Activated B cell treated with CpG ODN at 0.5 μM for 24 hours (primary cell): ENCODE results near the gene PALLD. TPM values are rescaled to one million over a fixed set of nuclear protein-coding genes. Genes with fewer than 3 reads are reported as not detected.

Experiments used
- ATAC-seq: fragments of 200-7000 bp; cut with Tn5 transposase; one replicate; pipeline ENCODE4 v1.10.0; 2021; ENCODE audit warnings: low read depth, mild to moderate bottlenecking, moderate library complexity
- CTCF ChIA-PET: fragments of 350-600 bp; sonication (Branson Sonifier 250); formaldehyde crosslinking; loops from one replicate; lab custom pipeline; 2021; ENCODE audit warnings: antibody characterized with exemption; lab: Charles Lee
- POLR2A ChIA-PET: fragments of 350-600 bp; sonication (Branson Sonifier 250); formaldehyde crosslinking; loops from one replicate; lab custom pipeline; 2021; ENCODE audit warnings: antibody characterized with exemption; lab: Charles Lee
- DNase-seq: peaks from one replicate; pipeline ENCODE4 v3.0.0; 2022
- H3K27ac Mint-ChIP-seq: one replicate; pipeline ENCODE4 v1.8.0; 2020; ENCODE audit warnings: mixed read lengths
- H3K27me3 Mint-ChIP-seq: one replicate; pipeline ENCODE4 v1.8.0; 2021; ENCODE audit warnings: mixed read lengths
- H3K36me3 Mint-ChIP-seq: one replicate; pipeline ENCODE4 v1.8.0; 2021; ENCODE audit warnings: low read depth, mixed read lengths
- H3K4me1 Mint-ChIP-seq: one replicate; pipeline ENCODE4 v1.8.0; 2021; ENCODE audit warnings: mixed read lengths
- H3K4me3 Mint-ChIP-seq: one replicate; pipeline ENCODE4 v1.8.0; 2020; ENCODE audit warnings: mild to moderate bottlenecking, mixed read lengths
- H3K9me3 Mint-ChIP-seq: one replicate; pipeline ENCODE4 v1.8.0; 2020; ENCODE audit warnings: mixed read lengths
- intact Hi-C: fragments of 100-400 bp; cut with micrococcal nuclease; formaldehyde crosslinking; loops from one replicate; pipeline ENCODE4 v1.15.1; 2024
- total RNA-seq: library from RNA; stranded (reverse); gene quantifications from 2 replicates; pipeline ENCODE4 v1.2.3, GENCODE V29; 2022
- TF ChIP-seq, protein P1 (sequence below): fragments of 200-600 bp; IDR thresholded peaks from one replicate; pipeline ENCODE4 v1.8.0; 2022; ENCODE audit warnings: antibody characterized with exemption, mild to moderate bottlenecking

Gene PALLD
- total RNA-seq, 1 donor from 2014 or later: 0.44 TPM

GRCh38 chr4:168618577-168619265 lies 121.9 kb downstream of the PALLD start:
- Mint-ChIP-seq H3K27me3 (no peaks in the 10 kb centered on the region), H3K4me1 (no peaks in the 10 kb centered on the region), H3K36me3 (no peaks in the 10 kb centered on the region), H3K9me3 (no peaks in the 10 kb centered on the region), H3K4me3 (no peak overlapping the region), H3K27ac (no peak overlapping the region)
- no peak for ATAC-seq
- TF ChIP-seq, protein P1, sequence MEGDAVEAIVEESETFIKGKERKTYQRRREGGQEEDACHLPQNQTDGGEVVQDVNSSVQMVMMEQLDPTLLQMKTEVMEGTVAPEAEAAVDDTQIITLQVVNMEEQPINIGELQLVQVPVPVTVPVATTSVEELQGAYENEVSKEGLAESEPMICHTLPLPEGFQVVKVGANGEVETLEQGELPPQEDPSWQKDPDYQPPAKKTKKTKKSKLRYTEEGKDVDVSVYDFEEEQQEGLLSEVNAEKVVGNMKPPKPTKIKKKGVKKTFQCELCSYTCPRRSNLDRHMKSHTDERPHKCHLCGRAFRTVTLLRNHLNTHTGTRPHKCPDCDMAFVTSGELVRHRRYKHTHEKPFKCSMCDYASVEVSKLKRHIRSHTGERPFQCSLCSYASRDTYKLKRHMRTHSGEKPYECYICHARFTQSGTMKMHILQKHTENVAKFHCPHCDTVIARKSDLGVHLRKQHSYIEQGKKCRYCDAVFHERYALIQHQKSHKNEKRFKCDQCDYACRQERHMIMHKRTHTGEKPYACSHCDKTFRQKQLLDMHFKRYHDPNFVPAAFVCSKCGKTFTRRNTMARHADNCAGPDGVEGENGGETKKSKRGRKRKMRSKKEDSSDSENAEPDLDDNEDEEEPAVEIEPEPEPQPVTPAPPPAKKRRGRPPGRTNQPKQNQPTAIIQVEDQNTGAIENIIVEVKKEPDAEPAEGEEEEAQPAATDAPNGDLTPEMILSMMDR: no peak
- intact Hi-C loops: no loop called here
- ChIA-PET POLR2A (no interaction called here), CTCF (no interaction called here)
- no peak for DNase-seq

- no peak overlapping the region for H3K27ac Mint-ChIP-seq
- H3K27me3 Mint-ChIP-seq: no peaks in the 10 kb centered on the region
- no peak for DNase-seq
- no peaks in the 10 kb centered on the region for H3K36me3 Mint-ChIP-seq
- no peak overlapping the region for H3K4me3 Mint-ChIP-seq
- no peak for ATAC-seq
- TF ChIP-seq, protein P1: no peak
- no peaks in the 10 kb centered on the region for H3K4me1 Mint-ChIP-seq
- ChIA-PET POLR2A (no interaction called here), CTCF (no interaction called here)
- H3K9me3 Mint-ChIP-seq: no peaks in the 10 kb centered on the region
- intact Hi-C loops: no loop called here
Measured at GRCh38 chr4:168619266-168619631, 122.4 kb downstream of the PALLD start.

DNA sequence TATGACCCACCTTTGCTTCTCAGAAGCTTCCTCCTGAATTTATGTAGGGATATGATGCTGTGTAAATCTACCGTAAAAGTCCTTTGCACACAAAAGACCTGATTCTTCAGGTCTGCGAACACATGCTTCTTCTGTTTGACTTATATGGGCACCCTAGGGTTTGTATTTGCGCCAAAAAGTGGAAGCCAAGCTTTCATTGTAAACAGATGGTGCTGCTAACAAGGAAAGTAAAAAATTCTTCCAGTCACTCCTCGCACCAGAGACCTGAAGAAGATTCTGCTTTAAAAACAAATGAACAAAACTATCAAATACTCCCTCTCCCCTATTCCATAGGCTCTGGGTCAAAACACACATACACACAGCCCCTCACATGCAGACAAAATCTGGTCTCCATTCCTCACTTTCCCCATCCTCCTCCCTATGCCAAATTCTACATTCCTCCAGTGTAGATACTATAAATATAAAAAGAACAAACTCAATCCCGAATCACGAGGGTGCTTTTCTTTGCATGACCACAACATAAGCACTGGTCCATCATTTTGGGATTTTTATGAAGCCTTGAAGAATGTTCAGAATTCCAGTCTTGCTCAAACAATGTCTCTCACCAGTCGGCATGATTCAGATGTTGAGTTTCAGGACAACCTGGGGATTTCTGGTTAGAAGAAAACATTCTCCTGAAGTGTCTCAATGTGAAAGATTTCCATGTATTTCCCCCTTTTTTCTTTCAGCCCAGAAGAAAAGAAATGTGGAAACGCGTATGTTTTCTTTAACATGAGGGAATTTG lies 125.1 kb downstream of the PALLD start:
- ChIA-PET CTCF (no interaction called here), POLR2A (no interaction called here)
- TF ChIP-seq, protein P1: no peak
- Mint-ChIP-seq H3K27me3 (no peaks in the 10 kb centered on the region), H3K9me3 (no peaks in the 10 kb centered on the region), H3K27ac (no peak overlapping the region), H3K4me1 (no peaks in the 10 kb centered on the region), H3K36me3 (no peaks in the 10 kb centered on the region), H3K4me3 (no peak overlapping the region)
- DNase-seq (no peak), ATAC-seq (no peak)
- intact Hi-C loops: no loop called here

- ChIA-PET CTCF (no interaction called here), POLR2A (no interaction called here)
- Mint-ChIP-seq H3K27ac (no peak overlapping the region), H3K4me1 (no peaks in the 10 kb centered on the region), H3K4me3 (no peak overlapping the region), H3K27me3 (no peaks in the 10 kb centered on the region), H3K36me3 (no peaks in the 10 kb centered on the region), H3K9me3 (no peaks in the 10 kb centered on the region)
- DNase-seq (no peak), ATAC-seq (no peak)
- intact Hi-C loops: no loop called here
- TF ChIP-seq, protein P1: no peak
Measured at GRCh38 chr4:168622600-168622999, 125.7 kb downstream of the PALLD start.

DNA sequence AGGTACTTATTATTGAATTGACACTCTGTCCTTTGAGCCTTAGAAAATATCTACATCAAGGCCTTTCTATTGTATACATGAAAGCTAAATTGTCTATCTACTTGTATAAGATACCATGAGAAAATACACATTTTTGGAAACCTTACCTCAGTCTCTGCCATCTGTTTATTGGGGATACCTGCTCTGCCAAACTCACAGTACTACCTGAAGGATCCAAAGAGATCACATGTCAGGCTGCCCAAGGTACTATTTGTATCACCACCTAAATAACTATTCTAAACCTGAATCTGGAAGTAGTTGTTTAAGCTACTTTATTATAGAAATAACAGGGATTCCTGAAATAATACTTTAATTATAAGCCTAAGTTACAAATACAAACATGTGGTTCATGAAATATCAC lies 126.2 kb downstream of the PALLD start:
- Mint-ChIP-seq H3K9me3 (no peaks in the 10 kb centered on the region), H3K27ac (no peak overlapping the region), H3K27me3 (no peaks in the 10 kb centered on the region), H3K4me3 (no peak overlapping the region), H3K4me1 (no peaks in the 10 kb centered on the region), H3K36me3 (no peaks in the 10 kb centered on the region)
- CTCF ChIA-PET: no interaction called here
- POLR2A ChIA-PET: no interaction called here
- no peak for DNase-seq
- ATAC-seq: no peak
- intact Hi-C loops: no loop called here
- TF ChIP-seq, protein P1: no peak
